Activated CD8-positive, alpha-beta memory T cell treated with anti-CD3 and anti-CD28 coated beads, Interleukin-2, amount 10 ng/mL, durations not matched to agents 7 days and 5 days (primary cell): ENCODE measurements around the gene CYP17A1. TPM values are rescaled to one million over a fixed set of nuclear protein-coding genes. Genes with fewer than 3 reads are reported as not detected.

ENCODE experiments used
- ATAC-seq: fragments of 150-1000 bp; cut with Tn5 transposase; one replicate; pipeline ENCODE4 v1.10.0; 2021; ENCODE audit warnings: moderate library complexity
- CTCF ChIA-PET: fragments of 350-600 bp; sonication (Branson Sonifier 250); formaldehyde crosslinking; loops from one replicate; lab custom pipeline; 2021; ENCODE audit warnings: antibody characterized with exemption; lab: Charles Lee
- DNase-seq: peaks from one replicate; pipeline ENCODE4 v3.0.0-alpha.2; 2020
- H3K27ac Mint-ChIP-seq: one replicate; pipeline ENCODE4 v1.8.0; 2021; ENCODE audit warnings: mild to moderate bottlenecking, mixed read lengths
- H3K27me3 Mint-ChIP-seq: one replicate; pipeline ENCODE4 v1.8.0; 2021; ENCODE audit warnings: mixed read lengths
- H3K36me3 Mint-ChIP-seq: one replicate; pipeline ENCODE4 v1.8.0; 2021; ENCODE audit warnings: mild to moderate bottlenecking, mixed read lengths
- H3K4me1 Mint-ChIP-seq: one replicate; pipeline ENCODE4 v1.8.0; 2021; ENCODE audit warnings: mixed read lengths
- H3K4me3 Mint-ChIP-seq: one replicate; pipeline ENCODE4 v1.8.0; 2021; ENCODE audit warnings: mild to moderate bottlenecking, moderate library complexity, mixed read lengths
- H3K9me3 Mint-ChIP-seq: one replicate; pipeline ENCODE4 v1.8.0; 2022; ENCODE audit warnings: low read depth, mixed read lengths
- total RNA-seq, 2 experiments: library from RNA; stranded (reverse); gene quantifications; one replicate each; pipeline ENCODE4 v1.2.3, GENCODE V29; 2021

The CYP17A1 gene, protein sequence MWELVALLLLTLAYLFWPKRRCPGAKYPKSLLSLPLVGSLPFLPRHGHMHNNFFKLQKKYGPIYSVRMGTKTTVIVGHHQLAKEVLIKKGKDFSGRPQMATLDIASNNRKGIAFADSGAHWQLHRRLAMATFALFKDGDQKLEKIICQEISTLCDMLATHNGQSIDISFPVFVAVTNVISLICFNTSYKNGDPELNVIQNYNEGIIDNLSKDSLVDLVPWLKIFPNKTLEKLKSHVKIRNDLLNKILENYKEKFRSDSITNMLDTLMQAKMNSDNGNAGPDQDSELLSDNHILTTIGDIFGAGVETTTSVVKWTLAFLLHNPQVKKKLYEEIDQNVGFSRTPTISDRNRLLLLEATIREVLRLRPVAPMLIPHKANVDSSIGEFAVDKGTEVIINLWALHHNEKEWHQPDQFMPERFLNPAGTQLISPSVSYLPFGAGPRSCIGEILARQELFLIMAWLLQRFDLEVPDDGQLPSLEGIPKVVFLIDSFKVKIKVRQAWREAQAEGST
- not detected for total RNA-seq

DNA sequence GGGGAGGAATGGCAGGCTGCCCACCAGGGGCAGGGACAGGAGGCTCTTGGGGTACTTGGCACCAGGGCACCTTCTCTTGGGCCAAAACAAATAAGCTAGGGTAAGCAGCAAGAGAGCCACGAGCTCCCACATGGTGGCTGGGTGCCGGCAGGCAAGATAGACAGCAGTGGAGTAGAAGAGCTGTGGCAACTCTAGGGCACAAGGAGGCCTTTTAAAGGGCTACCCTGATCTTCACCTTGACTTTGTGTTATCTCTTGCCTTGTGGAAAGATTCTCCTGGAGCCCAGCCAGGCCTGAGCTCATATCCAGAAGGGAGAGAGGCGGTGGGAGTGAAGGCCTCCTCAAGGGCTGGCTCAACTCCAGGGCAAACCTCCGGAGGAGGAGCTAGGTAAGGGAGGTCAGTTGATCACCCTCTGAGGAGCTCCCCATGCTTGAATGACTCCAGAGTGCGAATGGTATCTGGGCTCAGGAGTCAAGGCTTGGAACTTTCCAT lies at the start of gene CYP17A1:
TSS of gene CYP17A1 (minus strand) at position 184 of the 492 bp plus-strand sequence. CDS start at position 132, 52 bp downstream.
- Mint-ChIP-seq H3K4me3 (no peak within 1 kb of the TSS), H3K9me3 (no peaks in the 10 kb centered on the region), H3K27me3 (peaks cover 19% of the 10 kb centered on the region), H3K36me3 (no peaks in the 10 kb centered on the region), H3K4me1 (no peaks in the 10 kb centered on the region), H3K27ac (no peak within 1 kb of the TSS)
- ATAC-seq, result no peak
- no peak for DNase-seq
- CTCF ChIA-PET, result interaction anchor here (0.9 to 4.7 kb wide), 3 partner anchors 41 to 407 kb away, joined by 3 to 38 read pairs (median 23); no protein-coding TSS in a partner anchor

DNA sequence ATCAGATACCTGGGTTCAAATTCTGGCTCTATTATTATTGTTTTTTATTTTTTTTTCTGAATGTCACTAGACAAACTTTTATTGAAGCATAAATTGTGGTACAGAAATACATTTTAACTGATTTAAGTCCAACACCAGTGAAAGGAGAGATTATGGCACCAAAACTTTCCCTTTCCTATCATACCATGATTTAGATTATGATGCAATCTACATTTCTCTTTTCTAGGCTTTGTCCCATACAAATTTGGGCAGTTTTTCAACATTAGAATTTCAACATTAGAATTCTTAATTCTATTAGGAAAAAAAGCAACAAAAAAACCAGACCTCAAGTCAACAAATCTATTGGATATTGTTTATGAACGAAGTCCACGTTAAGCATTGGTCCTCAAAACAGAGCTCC lies 43.0 kb upstream of the CYP17A1 start:
- Mint-ChIP-seq H3K4me3 (no peak overlapping the region), H3K9me3 (no peaks in the 10 kb centered on the region), H3K27me3 (no peaks in the 10 kb centered on the region), H3K36me3 (no peaks in the 10 kb centered on the region), H3K27ac (no peak overlapping the region), H3K4me1 (no peaks in the 10 kb centered on the region)
- ATAC-seq, result no peak
- CTCF ChIA-PET, result no interaction called here
- DNase-seq, result no peak

DNA sequence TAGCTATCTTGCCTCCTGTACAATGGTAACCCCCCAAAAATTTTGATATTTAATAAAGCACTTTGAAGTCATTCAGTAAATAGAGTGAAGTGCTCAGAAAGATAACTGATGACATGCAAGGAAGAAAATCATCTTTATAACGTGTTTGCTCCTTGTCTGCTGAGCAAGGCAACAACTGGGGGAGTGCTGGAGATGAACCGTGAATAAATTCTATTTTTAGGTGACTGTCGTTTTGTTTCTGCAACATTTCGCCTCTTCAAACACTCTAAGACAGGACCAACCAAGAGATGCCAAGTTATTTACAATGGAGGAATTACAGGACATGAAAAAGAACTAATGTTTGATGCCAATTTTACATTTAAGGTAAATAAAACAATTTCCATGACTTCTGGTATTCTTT lies 41.4 kb upstream of the CYP17A1 start:
- Mint-ChIP-seq H3K9me3 (no peaks in the 10 kb centered on the region), H3K27ac (no peak overlapping the region), H3K36me3 (no peaks in the 10 kb centered on the region), H3K4me3 (no peak overlapping the region), H3K4me1 (no peaks in the 10 kb centered on the region), H3K27me3 (no peaks in the 10 kb centered on the region)
- CTCF ChIA-PET, result interaction anchor here (1.0 kb wide), 1 partner anchor 42 kb away, joined by 3 read pairs; the partner anchor contains the start of gene CYP17A1
- DNase-seq (no peak), ATAC-seq (no peak)

DNA sequence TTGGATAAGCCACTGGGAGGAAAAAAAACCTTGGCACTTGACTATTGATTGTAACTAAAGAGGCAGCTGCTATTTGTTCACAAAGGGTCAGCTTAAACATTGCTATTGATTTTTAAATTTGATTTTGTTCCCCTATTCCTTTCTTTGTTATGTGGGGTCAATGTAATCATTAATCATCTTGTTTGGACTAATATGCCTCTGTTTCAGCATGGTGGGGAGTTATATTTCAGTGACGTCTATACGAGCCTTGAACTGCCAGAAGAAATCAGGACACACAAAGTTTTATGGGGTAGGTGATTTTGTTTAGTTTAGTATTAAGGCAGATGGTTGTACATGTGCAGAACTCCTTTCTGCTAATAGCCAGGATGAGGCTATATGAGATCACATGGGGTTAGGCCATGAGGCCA lies 39.5 kb upstream of the CYP17A1 start:
- DNase-seq, result no peak
- CTCF ChIA-PET, result interaction anchor here (1.3 to 1.5 kb wide), 2 partner anchors 10 to 41 kb away, joined by 3 read pairs; no protein-coding TSS in a partner anchor
- no peak for ATAC-seq
- Mint-ChIP-seq H3K4me1 (no peaks in the 10 kb centered on the region), H3K27me3 (no peaks in the 10 kb centered on the region), H3K9me3 (no peaks in the 10 kb centered on the region), H3K36me3 (no peaks in the 10 kb centered on the region), H3K4me3 (no peak overlapping the region), H3K27ac (no peak overlapping the region)

DNA sequence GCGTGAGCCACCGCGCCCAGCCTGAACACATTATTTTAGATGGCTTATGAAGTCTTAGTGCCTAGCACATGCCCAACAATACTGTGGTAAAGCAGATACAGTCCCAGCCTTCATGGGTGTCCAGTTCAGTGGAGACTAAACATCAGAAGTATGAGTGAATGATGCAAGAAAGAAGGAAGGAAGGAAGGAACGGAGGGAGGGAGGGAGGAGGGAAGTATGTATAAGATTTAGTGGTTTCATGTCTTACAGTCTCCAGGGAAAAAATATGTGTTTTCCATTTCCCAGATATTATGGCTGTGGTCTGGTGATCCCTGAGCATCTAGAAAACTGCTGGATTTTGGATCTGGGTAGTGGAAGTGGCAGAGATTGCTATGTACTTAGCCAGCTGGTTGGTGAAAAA lies 35.0 kb upstream of the CYP17A1 start:
- peaks cover 22% of the 10 kb centered on the region for H3K27me3 Mint-ChIP-seq
- CTCF ChIA-PET, result interaction anchor here (1.2 to 2.2 kb wide), 2 partner anchors 29 to 37 kb away, joined by 3 to 6 read pairs; no protein-coding TSS in a partner anchor
- H3K27ac Mint-ChIP-seq, result no peak overlapping the region
- H3K36me3 Mint-ChIP-seq, result peaks cover 3% of the 10 kb centered on the region
- no peak for DNase-seq
- H3K9me3 Mint-ChIP-seq, result no peaks in the 10 kb centered on the region
- no peak for ATAC-seq
- peaks cover 11% of the 10 kb centered on the region for H3K4me1 Mint-ChIP-seq
- H3K4me3 Mint-ChIP-seq, result no peak overlapping the region

DNA sequence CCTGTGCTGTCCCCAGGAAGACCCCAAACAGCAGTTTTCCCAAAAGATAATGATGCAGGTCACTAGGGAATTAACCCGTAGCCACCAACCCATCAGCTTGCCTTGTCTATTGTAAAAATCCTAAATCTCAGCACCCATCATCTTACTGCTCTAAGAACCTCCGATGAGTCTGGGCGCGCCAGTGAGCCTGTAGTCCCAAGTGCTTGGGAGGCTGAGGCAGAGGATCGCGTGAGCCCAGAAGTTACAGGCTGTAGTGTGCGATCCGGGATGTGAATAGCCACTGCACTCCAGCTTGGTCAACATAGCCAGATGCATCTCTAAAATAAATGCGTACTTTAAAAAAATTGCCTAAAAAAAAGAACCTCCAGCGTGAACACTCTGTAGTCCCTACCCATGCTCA lies 33.0 kb upstream of the CYP17A1 start:
- peak overlapping the region; percentile 1 for H3K4me3 Mint-ChIP-seq
- no peaks in the 10 kb centered on the region for H3K9me3 Mint-ChIP-seq
- DNase-seq, result no peak
- H3K27me3 Mint-ChIP-seq, result peaks cover 22% of the 10 kb centered on the region
- H3K27ac Mint-ChIP-seq, result no peak overlapping the region
- no peak for ATAC-seq
- H3K36me3 Mint-ChIP-seq, result peaks cover 3% of the 10 kb centered on the region
- peaks cover 11% of the 10 kb centered on the region for H3K4me1 Mint-ChIP-seq
- CTCF ChIA-PET, result no interaction called here

DNA sequence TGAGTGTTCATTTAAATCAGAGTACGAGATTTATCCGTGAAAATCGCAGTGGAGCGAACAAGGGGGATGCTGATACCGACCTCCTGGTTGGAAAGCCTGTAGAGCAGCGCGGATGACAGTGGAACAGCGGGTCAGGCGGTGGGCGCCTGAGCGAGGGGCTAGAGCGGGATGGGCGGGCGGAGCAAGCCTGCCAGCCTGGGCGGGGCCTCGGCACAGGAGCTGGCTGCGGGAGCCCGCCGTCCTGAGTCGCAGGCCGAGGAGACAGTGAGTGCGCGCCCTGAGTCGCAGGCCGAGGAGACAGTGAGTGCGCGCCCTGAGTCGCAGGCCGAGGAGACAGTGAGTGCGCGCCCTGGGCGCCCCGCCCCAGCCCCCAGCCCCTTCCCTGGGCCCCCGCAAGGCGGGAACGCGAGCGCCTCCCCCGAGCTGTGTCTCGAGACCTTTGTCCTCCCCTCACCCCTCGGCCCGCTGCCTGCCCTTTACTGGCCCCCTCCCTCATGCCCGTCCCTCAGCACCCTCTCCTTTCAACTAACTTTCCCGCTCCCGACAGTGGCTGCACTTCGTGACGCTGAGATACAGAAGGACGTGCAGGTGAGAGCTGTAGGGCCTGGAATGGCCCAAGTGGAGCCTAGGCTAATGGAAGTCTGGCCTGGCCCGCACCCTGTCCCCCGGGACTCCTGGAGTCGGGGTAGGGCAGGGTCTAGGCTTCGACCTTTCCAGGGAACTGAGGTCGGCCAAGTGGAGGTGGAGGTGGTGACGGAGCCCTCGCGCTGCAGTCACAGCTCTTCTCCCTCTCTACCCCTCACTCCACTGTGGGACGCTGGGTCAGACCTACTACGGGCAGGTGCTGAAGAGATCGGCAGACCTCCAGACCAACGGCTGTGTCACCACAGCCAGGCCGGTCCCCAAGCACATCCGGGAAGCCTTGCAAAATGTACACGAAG lies 32.3 kb upstream of the CYP17A1 start, which contains the start of gene AS3MT:
TSS of gene AS3MT (plus strand) at position 213 of the 941 bp plus-strand sequence. CDS start at position 336, 123 bp downstream.
- H3K9me3 Mint-ChIP-seq, result no peaks in the 10 kb centered on the region
- H3K27me3 Mint-ChIP-seq, result peaks cover 22% of the 10 kb centered on the region
- H3K4me1 Mint-ChIP-seq, result peaks cover 11% of the 10 kb centered on the region
- H3K27ac Mint-ChIP-seq, result peak within 1 kb of the TSS; percentile 35
- H3K36me3 Mint-ChIP-seq, result peaks cover 3% of the 10 kb centered on the region
- peak within 1 kb of the TSS; percentile 58 for H3K4me3 Mint-ChIP-seq
- CTCF ChIA-PET, result no interaction called here
- ATAC-seq, result peak; percentile 94
- DNase-seq, result peak; percentile 43

DNA sequence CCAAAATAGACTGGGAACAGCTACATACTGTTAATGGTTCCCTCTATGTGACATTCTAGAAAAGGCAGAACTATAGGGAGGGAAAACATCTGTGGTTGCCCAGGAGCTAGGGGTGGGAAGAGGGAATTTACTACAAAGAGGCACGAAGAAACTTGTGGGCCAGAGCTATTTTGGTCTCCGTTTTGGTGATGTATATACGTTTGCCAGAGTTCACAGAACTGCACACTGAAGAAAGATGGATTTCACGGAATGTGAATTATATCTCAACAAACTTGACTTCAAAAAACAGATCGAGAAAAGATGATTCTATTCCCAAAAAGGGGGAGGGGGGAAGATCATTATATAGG lies 31.7 kb upstream of the CYP17A1 start:
- Mint-ChIP-seq H3K4me1 (peaks cover 11% of the 10 kb centered on the region), H3K36me3 (peaks cover 3% of the 10 kb centered on the region), H3K9me3 (no peaks in the 10 kb centered on the region), H3K27ac (no peak overlapping the region), H3K27me3 (peaks cover 22% of the 10 kb centered on the region), H3K4me3 (peak overlapping the region; percentile 52)
- DNase-seq (no peak), ATAC-seq (no peak)
- CTCF ChIA-PET, result interaction anchor here (1.4 kb wide), 1 partner anchor 201 kb away, joined by 3 read pairs; no protein-coding TSS in a partner anchor

DNA sequence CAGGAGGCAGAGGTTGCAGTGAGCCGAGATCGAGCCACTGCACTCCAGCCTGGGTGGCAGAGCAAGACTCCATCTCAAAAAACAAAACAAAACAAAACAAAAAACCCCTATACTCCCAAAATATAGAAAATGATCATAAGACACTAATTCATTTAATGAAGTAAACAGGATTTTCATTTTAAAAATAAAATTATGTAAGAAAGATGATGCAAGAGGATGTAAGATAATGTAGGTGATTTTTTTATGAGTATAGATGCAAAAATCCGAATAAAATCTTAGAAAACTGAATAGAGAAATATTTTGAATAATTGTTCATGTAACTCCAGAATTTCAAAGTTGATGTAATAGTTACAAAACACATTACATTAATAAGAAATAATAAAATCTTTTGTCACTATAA lies 28.4 kb upstream of the CYP17A1 start:
- no peak for ATAC-seq
- Mint-ChIP-seq H3K4me3 (no peak overlapping the region), H3K27ac (no peak overlapping the region), H3K27me3 (peaks cover 19% of the 10 kb centered on the region), H3K9me3 (no peaks in the 10 kb centered on the region), H3K36me3 (peaks cover 3% of the 10 kb centered on the region), H3K4me1 (peaks cover 11% of the 10 kb centered on the region)
- no peak for DNase-seq
- CTCF ChIA-PET, result interaction anchor here (0.6 to 1.4 kb wide), 3 partner anchors 20 to 111 kb away, joined by 3 to 4 read pairs (median 4); no protein-coding TSS in a partner anchor

DNA sequence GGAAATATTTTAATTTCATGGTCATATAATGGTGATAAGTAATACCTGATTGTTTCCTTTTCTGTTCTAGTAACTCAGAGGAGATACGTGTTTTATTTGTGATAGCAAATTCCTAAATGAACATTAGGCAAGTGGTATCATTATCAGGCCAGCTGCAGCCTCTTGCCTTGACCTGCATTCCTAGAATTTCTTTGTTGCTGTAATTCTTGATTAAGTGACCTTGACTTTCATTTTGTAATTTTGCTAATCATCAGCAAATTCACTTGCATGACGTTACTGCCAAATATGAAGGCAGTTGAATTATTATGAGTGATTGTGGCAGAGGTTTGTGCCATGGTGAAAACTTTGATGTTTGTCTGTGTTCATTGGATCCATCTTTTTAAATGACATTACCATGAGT lies 26.4 kb upstream of the CYP17A1 start:
- Mint-ChIP-seq H3K4me3 (no peak overlapping the region), H3K27me3 (peaks cover 2% of the 10 kb centered on the region), H3K9me3 (no peaks in the 10 kb centered on the region), H3K4me1 (no peaks in the 10 kb centered on the region), H3K36me3 (peaks cover 6% of the 10 kb centered on the region), H3K27ac (no peak overlapping the region)
- DNase-seq (no peak), ATAC-seq (no peak)
- CTCF ChIA-PET, result no interaction called here

DNA sequence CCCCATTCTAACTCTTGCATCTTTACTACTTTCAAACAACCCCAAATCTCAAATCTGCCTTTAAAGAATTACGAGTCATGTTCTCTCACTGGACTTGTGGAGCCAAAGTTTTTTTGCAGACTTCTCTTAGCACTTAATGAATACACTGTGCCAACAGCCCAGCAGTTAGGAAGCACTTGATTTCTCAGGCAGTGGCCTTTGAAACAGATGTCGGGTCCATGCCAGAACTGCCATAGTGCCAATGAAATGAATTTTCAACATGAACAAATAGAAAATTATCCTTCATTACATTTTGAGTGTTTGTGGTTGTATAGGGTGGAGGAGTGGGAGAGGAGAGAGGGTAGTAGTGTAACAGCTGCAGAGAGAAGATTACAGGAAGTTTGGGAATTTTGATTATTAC lies 22.7 kb upstream of the CYP17A1 start:
- Mint-ChIP-seq H3K9me3 (no peaks in the 10 kb centered on the region), H3K4me1 (peaks cover 13% of the 10 kb centered on the region), H3K36me3 (peaks cover 6% of the 10 kb centered on the region), H3K27ac (no peak overlapping the region), H3K27me3 (no peaks in the 10 kb centered on the region), H3K4me3 (no peak overlapping the region)
- DNase-seq, result no peak
- no peak for ATAC-seq
- CTCF ChIA-PET, result interaction anchor here (1.0 to 1.2 kb wide), 2 partner anchors 8 to 11 kb away, joined by 3 read pairs; no protein-coding TSS in a partner anchor

DNA sequence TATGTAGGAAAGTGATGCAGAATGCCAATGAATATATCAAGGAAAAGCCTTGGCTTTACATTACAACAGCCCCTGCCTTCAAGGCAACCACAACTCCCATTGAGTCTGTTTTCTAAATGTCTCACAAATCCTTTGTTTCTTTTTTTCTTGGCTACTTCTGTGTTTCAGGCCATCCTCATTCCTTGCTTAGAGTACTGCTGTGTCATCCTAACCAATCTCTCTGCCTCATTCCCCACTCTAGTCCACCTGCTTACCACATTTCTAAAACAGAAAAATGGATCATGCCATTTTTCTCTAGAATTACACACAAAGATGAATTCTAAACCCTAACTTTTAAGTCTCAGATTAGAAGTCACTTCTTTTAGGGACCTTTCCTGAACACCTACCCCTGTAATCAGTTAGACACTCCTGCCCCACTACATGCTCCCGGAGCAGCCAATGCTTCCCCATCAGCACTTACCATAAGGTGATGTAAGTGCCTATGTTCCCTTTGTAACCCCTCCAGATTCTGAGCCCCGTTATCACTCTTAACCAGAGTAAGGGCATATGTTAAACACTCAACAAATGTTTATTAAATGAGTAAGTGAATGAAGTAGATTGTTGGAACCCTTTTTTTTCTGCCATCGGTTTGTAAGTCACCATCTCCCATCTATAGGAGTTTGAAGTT lies 19.7 kb upstream of the CYP17A1 start:
- CTCF ChIA-PET, result interaction anchor here (0.7 kb wide), 1 partner anchor 386 kb away, joined by 3 read pairs; no protein-coding TSS in a partner anchor
- no peak overlapping the region for H3K27ac Mint-ChIP-seq
- no peaks in the 10 kb centered on the region for H3K27me3 Mint-ChIP-seq
- H3K4me3 Mint-ChIP-seq, result no peak overlapping the region
- peaks cover 8% of the 10 kb centered on the region for H3K36me3 Mint-ChIP-seq
- DNase-seq (no peak), ATAC-seq (no peak)
- no peaks in the 10 kb centered on the region for H3K9me3 Mint-ChIP-seq
- H3K4me1 Mint-ChIP-seq, result peaks cover 18% of the 10 kb centered on the region
